ENCODE data around the gene FAF1.

The FAF1 gene

DNA sequence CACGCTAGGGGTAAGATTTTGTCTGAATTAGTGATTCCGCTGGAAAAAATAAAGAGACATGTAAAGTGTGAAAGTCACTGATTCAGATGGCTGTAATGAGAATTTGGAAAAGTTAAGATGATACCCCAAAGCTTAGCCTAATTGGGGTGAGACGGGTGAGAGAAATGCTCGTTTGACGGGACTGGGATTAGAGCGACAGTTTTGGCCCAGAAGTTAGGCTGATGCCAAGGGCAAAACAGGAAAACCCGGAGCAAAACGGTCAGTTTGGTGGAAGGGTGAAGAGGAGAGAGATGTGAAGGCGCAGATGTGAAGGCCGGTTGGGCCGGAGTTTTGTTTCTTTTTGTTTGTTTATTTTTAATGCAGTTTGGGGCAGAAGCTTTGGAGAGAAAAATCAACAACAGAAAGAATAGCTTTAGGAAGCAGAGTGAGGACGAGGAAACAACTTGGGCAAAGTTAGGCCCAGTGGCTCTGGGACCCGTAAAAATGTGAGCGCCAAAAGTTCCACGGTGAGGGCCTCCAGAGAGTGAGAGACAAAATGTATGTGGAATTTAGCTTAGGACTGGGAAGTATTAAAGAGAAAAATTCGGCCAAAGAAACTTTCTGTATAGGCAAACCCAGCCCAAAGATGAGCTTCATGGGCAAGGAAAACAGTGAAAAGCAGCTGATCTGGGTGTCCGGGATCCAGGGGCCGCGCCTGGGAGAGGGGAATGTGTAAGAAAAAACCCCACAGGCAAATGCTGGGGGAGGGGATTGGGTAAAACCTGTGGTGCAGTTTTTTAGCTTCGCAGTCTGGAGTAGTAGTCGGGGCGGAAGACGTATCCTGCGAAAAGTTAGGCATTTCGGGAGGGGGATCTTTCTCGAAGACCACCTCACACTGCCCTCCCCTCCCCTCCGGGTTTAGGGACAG, 538.0 kb downstream of the FAF1 start:
- H3K4me3 ChIP-seq (ENCODE audit: low read depth, low read length): no peak overlapping the region
- TF ChIP-seq POLR2A (IDR thresholded peaks at IDR 0.05; ENCODE audit: extremely low read depth, insufficient read length) (no peak), MYC (IDR thresholded peaks at IDR 0.05; ENCODE audit: low read depth, low read length) (no peak)
- TF ChIP-seq, protein P1, sequence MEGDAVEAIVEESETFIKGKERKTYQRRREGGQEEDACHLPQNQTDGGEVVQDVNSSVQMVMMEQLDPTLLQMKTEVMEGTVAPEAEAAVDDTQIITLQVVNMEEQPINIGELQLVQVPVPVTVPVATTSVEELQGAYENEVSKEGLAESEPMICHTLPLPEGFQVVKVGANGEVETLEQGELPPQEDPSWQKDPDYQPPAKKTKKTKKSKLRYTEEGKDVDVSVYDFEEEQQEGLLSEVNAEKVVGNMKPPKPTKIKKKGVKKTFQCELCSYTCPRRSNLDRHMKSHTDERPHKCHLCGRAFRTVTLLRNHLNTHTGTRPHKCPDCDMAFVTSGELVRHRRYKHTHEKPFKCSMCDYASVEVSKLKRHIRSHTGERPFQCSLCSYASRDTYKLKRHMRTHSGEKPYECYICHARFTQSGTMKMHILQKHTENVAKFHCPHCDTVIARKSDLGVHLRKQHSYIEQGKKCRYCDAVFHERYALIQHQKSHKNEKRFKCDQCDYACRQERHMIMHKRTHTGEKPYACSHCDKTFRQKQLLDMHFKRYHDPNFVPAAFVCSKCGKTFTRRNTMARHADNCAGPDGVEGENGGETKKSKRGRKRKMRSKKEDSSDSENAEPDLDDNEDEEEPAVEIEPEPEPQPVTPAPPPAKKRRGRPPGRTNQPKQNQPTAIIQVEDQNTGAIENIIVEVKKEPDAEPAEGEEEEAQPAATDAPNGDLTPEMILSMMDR (IDR thresholded peaks at IDR 0.05; ENCODE audit: low read depth, low read length): no peak
- TF ChIP-seq, protein P2, sequence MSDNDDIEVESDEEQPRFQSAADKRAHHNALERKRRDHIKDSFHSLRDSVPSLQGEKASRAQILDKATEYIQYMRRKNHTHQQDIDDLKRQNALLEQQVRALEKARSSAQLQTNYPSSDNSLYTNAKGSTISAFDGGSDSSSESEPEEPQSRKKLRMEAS (IDR thresholded peaks at IDR 0.05; ENCODE audit: low read depth, low read length): no peak
- no peak for DNase-seq (ENCODE audit: low read depth)

- no peak overlapping the region for H3K4me3 ChIP-seq (ENCODE audit: low read depth, low read length)
- TF ChIP-seq POLR2A (IDR thresholded peaks at IDR 0.05; ENCODE audit: extremely low read depth, insufficient read length) (no peak), MYC (IDR thresholded peaks at IDR 0.05; ENCODE audit: low read depth, low read length) (no peak)
- TF ChIP-seq, protein P2 (IDR thresholded peaks at IDR 0.05; ENCODE audit: low read depth, low read length): no peak
- no peak for DNase-seq (ENCODE audit: low read depth)
Observed at GRCh38 chr1:50421366-50421748, 538.7 kb downstream of the FAF1 start.

- no peak for DNase-seq (ENCODE audit: low read depth)
- H3K4me3 ChIP-seq (ENCODE audit: low read depth, low read length): no peak overlapping the region
Observed at GRCh38 chr1:50420689-50421365, 539.2 kb downstream of the FAF1 start.

GRCh38 chr1:50419907-50420677, 540.0 kb downstream of the FAF1 start:
- TF ChIP-seq, protein P2 (IDR thresholded peaks at IDR 0.05; ENCODE audit: low read depth, low read length): no peak
- TF ChIP-seq POLR2A (IDR thresholded peaks at IDR 0.05; ENCODE audit: extremely low read depth, insufficient read length) (no peak), MYC (IDR thresholded peaks at IDR 0.05; ENCODE audit: low read depth, low read length) (no peak)
- TF ChIP-seq, protein P1 (IDR thresholded peaks at IDR 0.05; ENCODE audit: low read depth, low read length): no peak
- no peak for DNase-seq (ENCODE audit: low read depth)
- H3K4me3 ChIP-seq (ENCODE audit: low read depth, low read length): no peak overlapping the region

More at GRCh38 chr1:50420689-50421365, 539.2 kb downstream of the FAF1 start:
- TF ChIP-seq MYC (IDR thresholded peaks at IDR 0.05; ENCODE audit: low read depth, low read length) (no peak), POLR2A (IDR thresholded peaks at IDR 0.05; ENCODE audit: extremely low read depth, insufficient read length) (no peak)
- TF ChIP-seq, protein P2 (IDR thresholded peaks at IDR 0.05; ENCODE audit: low read depth, low read length): no peak
- TF ChIP-seq, protein P1 (IDR thresholded peaks at IDR 0.05; ENCODE audit: low read depth, low read length): no peak

GRCh38 chr1:50419192-50419906, 540.7 kb downstream of the FAF1 start:
- DNase-seq (ENCODE audit: low read depth): no peak

More at GRCh38 chr1:50419192-50419906, 540.7 kb downstream of the FAF1 start:
- no peak overlapping the region for H3K4me3 ChIP-seq (ENCODE audit: low read depth, low read length)
- TF ChIP-seq, protein P2 (IDR thresholded peaks at IDR 0.05; ENCODE audit: low read depth, low read length): no peak
- TF ChIP-seq MYC (IDR thresholded peaks at IDR 0.05; ENCODE audit: low read depth, low read length): no peak
- TF ChIP-seq POLR2A (IDR thresholded peaks at IDR 0.05; ENCODE audit: extremely low read depth, insufficient read length): no peak
- TF ChIP-seq, protein P1 (IDR thresholded peaks at IDR 0.05; ENCODE audit: low read depth, low read length): no peak
